ENCODE data around the gene TAL2.
A peak's percentile ranks its signal among the peaks of the same experiment; 100 is the strongest.

Gene TAL2

GRCh38 chr9:105662184-105663104, at the start of gene TAL2:
TSS of gene TAL2 (plus strand) at chr9:105662457. CDS start at chr9:105662497, 40 bp downstream.
- no peak for DNase-seq (ENCODE audit: low spot score)

- peak; percentile 6 for DNase-seq (ENCODE audit: low spot score)
These were observed 41.3 kb upstream of the TAL2 start for GRCh38 chr9:105621001-105621400.

- DNase-seq (ENCODE audit: low spot score): no peak
These were observed 37.2 kb upstream of the TAL2 start for GRCh38 chr9:105625088-105625487.

- no peak for DNase-seq (ENCODE audit: low spot score)
These were observed 29.4 kb upstream of the TAL2 start for GRCh38 chr9:105632807-105633206.

GRCh38 chr9:105633411-105633810, 28.8 kb upstream of the TAL2 start:
- no peak for DNase-seq (ENCODE audit: low spot score)

- DNase-seq (ENCODE audit: low spot score): no peak
These were observed 25.9 kb upstream of the TAL2 start for GRCh38 chr9:105636331-105636730.

GRCh38 chr9:105637787-105638395, 24.4 kb upstream of the TAL2 start:
- no peak for DNase-seq (ENCODE audit: low spot score)

- no peak for DNase-seq (ENCODE audit: low spot score)
These were observed 22.3 kb upstream of the TAL2 start for GRCh38 chr9:105639936-105640335.

GRCh38 chr9:105643795-105644194, 18.5 kb upstream of the TAL2 start:
- DNase-seq (ENCODE audit: low spot score): no peak

GRCh38 chr9:105646879-105647594, 15.2 kb upstream of the TAL2 start:
- DNase-seq (ENCODE audit: low spot score): no peak

GRCh38 chr9:105647595-105648349, 14.5 kb upstream of the TAL2 start:
- no peak for DNase-seq (ENCODE audit: low spot score)

- DNase-seq (ENCODE audit: low spot score): no peak
These were observed 10.5 kb upstream of the TAL2 start for GRCh38 chr9:105651806-105652205.

- DNase-seq (ENCODE audit: low spot score): no peak
These were observed 5.9 kb upstream of the TAL2 start for GRCh38 chr9:105656131-105656921.

GRCh38 chr9:105658351-105658750, 3.9 kb upstream of the TAL2 start:
- no peak for DNase-seq (ENCODE audit: low spot score)

- DNase-seq (ENCODE audit: low spot score): peak; percentile 7
These were observed 1.2 kb upstream of the TAL2 start for GRCh38 chr9:105661011-105661410.

GRCh38 chr9:105663914-105664313, 1.7 kb downstream of the TAL2 start:
- no peak for DNase-seq (ENCODE audit: low spot score)

GRCh38 chr9:105667867-105668266, 5.6 kb downstream of the TAL2 start:
- no peak for DNase-seq (ENCODE audit: low spot score)

- no peak for DNase-seq (ENCODE audit: low spot score)
These were observed 8.1 kb downstream of the TAL2 start for GRCh38 chr9:105670315-105670714.

- no peak for DNase-seq (ENCODE audit: low spot score)
These were observed 8.5 kb downstream of the TAL2 start for GRCh38 chr9:105670775-105671174.

GRCh38 chr9:105672711-105673234, 10.5 kb downstream of the TAL2 start:
- no peak for DNase-seq (ENCODE audit: low spot score)

- no peak for DNase-seq (ENCODE audit: low spot score)
These were observed 11.7 kb downstream of the TAL2 start for GRCh38 chr9:105673850-105674387.

Data from pons (tissue), 1 donor.